Coronary artery (tissue), 2 donors: ENCODE results near the gene SMAD3.
A peak's percentile ranks its signal among the peaks of the same experiment; 100 is the strongest.

Experiments used
- DNase-seq: peaks from one replicate; pipeline ENCODE4 v3.0.0-alpha.2; 2017; ENCODE audit warnings: low spot score
- H3K27ac ChIP-seq, 2 donors: fragments of 200-600 bp; sonication (generic); one replicate each; pipeline ENCODE4 v1.5.1; 2016 to 2019
- H3K4me3 ChIP-seq: fragments of 200-600 bp; sonication (generic); 2 replicates; pipeline ENCODE4 v1.5.1; 2016; ENCODE audit warnings: mild to moderate bottlenecking, moderate library complexity
- CTCF ChIP-seq: fragments of 200-600 bp; sonication (generic); IDR thresholded peaks from one replicate; pipeline ENCODE4 v1.5.1; 2019; ENCODE audit warnings: antibody characterized with exemption

Gene SMAD3

GRCh38 chr15:67050522-67051087, 14.8 kb upstream of the SMAD3 start:
- TF ChIP-seq CTCF: no peak
- peak overlapping the region; percentile 92 for H3K27ac ChIP-seq
- DNase-seq: no peak
- H3K4me3 ChIP-seq: no peak overlapping the region

- Histone ChIP-seq H3K27ac (peak overlapping the region; percentile 92), H3K4me3 (no peak overlapping the region)
- DNase-seq: no peak
- no peak for TF ChIP-seq CTCF
These were observed 14.0 kb upstream of the SMAD3 start for GRCh38 chr15:67051088-67052045.

GRCh38 chr15:67054676-67055075, 10.7 kb upstream of the SMAD3 start:
- TF ChIP-seq CTCF: no peak
- DNase-seq: no peak
- Histone ChIP-seq H3K4me3 (no peak overlapping the region), H3K27ac (no peak overlapping the region)

- H3K27ac ChIP-seq: peak overlapping the region in 1 of 2 donors; percentile 38
- no peak for TF ChIP-seq CTCF
- DNase-seq: no peak
- H3K4me3 ChIP-seq: no peak overlapping the region
These were observed 6.3 kb upstream of the SMAD3 start for GRCh38 chr15:67059127-67059553.

GRCh38 chr15:67061811-67062368, 3.5 kb upstream of the SMAD3 start:
- no peak for TF ChIP-seq CTCF
- H3K27ac ChIP-seq: no peak overlapping the region
- no peak for DNase-seq
- no peak overlapping the region for H3K4me3 ChIP-seq

GRCh38 chr15:67062369-67062985, 2.9 kb upstream of the SMAD3 start:
- TF ChIP-seq CTCF: no peak
- no peak overlapping the region for H3K4me3 ChIP-seq
- no peak for DNase-seq
- H3K27ac ChIP-seq: peak overlapping the region in 1 of 2 donors; percentile 11
